HEK293 (cell line): ENCODE measurements around the gene MYLK4.

Experiments used
- CTCF ChIA-PET: fragments of 350-600 bp; formaldehyde crosslinking; extraction: SDS; loops from one replicate; lab custom pipeline; 2021; ENCODE audit warnings: antibody characterized with exemption; lab: Yijun Ruan, JAX
- POLR2A ChIA-PET: fragments of 300-600 bp; formaldehyde crosslinking; extraction: SDS; loops from one replicate; lab custom pipeline; 2020; ENCODE audit warnings: antibody characterized with exemption, inconsistent platforms; lab: Yijun Ruan, JAX
- H3K27ac ChIP-seq: fragments of 200-500 bp; sonication (Bioruptor generic); 2 replicates; pipeline ENCODE4 v1.5.1; 2014; ENCODE audit warnings: low read depth, low read length, control low read depth, inconsistent platforms; ENCODE audit errors: extremely low read depth
- H3K36me3 ChIP-seq, 2 experiments: fragments of 200-500 bp in 1 of 2; sonication (Bioruptor generic) in 1 of 2; 1 replicate in 1 of 2; 2 replicates in 1 of 2; pipeline ENCODE4 v1.5.1; 2014 to 2017; ENCODE audit warnings: inconsistent platforms in 2 of 2, low read length in 2 of 2; ENCODE audit not compliant: control insufficient read depth in 2 of 2, insufficient read depth in 1 of 2
- H3K4me1 ChIP-seq: fragments of 200-500 bp; sonication (Bioruptor generic); 2 replicates; pipeline ENCODE4 v1.5.1; 2014; ENCODE audit warnings: mild to moderate bottlenecking, low read length, inconsistent platforms; ENCODE audit not compliant: control insufficient read depth, insufficient read depth
- H3K4me3 ChIP-seq: 2 replicates; pipeline ENCODE4 v1.5.1; 2011; ENCODE audit warnings: low read depth, mild to moderate bottlenecking, control low read depth, low read length, moderate library complexity
- H3K9me3 ChIP-seq: fragments of 200-500 bp; sonication (Bioruptor generic); 2 replicates; pipeline ENCODE4 v1.5.1; 2014; ENCODE audit warnings: low read depth, low read length, inconsistent platforms; ENCODE audit not compliant: control insufficient read depth, insufficient read depth
- GFI1B ChIP-seq: fragments of 450-650 bp; formaldehyde crosslinking; IDR thresholded peaks from 2 replicates; pipeline ENCODE4 v1.5.1; 2016; ENCODE audit warnings: missing biosample characterization, missing genetic modification characterization
- IKZF3 ChIP-seq: fragments of 450-650 bp; IDR thresholded peaks from 2 replicates; pipeline ENCODE4 v1.5.0; 2018; ENCODE audit warnings: missing biosample characterization, mild to moderate bottlenecking, missing genetic modification characterization, moderate library complexity
- PRDM1 ChIP-seq: fragments of 450-650 bp; formaldehyde crosslinking; IDR thresholded peaks from 2 replicates; pipeline ENCODE4; 2016; ENCODE audit warnings: missing biosample characterization, missing genetic modification characterization
- REPIN1 ChIP-seq: fragments of 450-650 bp; formaldehyde crosslinking; IDR thresholded peaks from 2 replicates; pipeline ENCODE4 v1.5.1; 2017; ENCODE audit warnings: missing biosample characterization, missing genetic modification characterization, low read depth
- SP7 ChIP-seq: fragments of 450-650 bp; formaldehyde crosslinking; IDR thresholded peaks from 2 replicates; pipeline ENCODE4 v1.5.1; 2016; ENCODE audit warnings: missing biosample characterization, missing genetic modification characterization
- ZBTB1 ChIP-seq: fragments of 450-650 bp; formaldehyde crosslinking; IDR thresholded peaks from 2 replicates; pipeline ENCODE4 v1.5.1; 2016; ENCODE audit warnings: missing biosample characterization, missing genetic modification characterization
- ZBTB26 ChIP-seq: fragments of 450-650 bp; formaldehyde crosslinking; optimal IDR thresholded peaks from 2 replicates; pipeline ENCODE3; 2016; ENCODE audit warnings: missing biosample characterization, mild to moderate bottlenecking, missing genetic modification characterization
- ZFP41 ChIP-seq: fragments of 450-650 bp; formaldehyde crosslinking; IDR thresholded peaks from 2 replicates; pipeline ENCODE4 v1.5.1; 2016; ENCODE audit warnings: missing biosample characterization, missing genetic modification characterization, borderline replicate concordance
- ZIC2 ChIP-seq: fragments of 450-650 bp; formaldehyde crosslinking; IDR thresholded peaks from 2 replicates; pipeline ENCODE4 v1.5.1; 2016; ENCODE audit warnings: missing biosample characterization, missing genetic modification characterization
- ZNF202 ChIP-seq: fragments of 450-650 bp; formaldehyde crosslinking; IDR thresholded peaks from 2 replicates; pipeline ENCODE4 v1.5.1; 2016; ENCODE audit warnings: missing biosample characterization, missing genetic modification characterization, borderline replicate concordance
- ZNF248 ChIP-seq: fragments of 450-650 bp; formaldehyde crosslinking; IDR thresholded peaks from 2 replicates; pipeline ENCODE4 v1.5.1; 2017; ENCODE audit warnings: missing biosample characterization, missing genetic modification characterization
- ZNF302 ChIP-seq: fragments of 450-650 bp; formaldehyde crosslinking; IDR thresholded peaks from 2 replicates; pipeline ENCODE4 v1.5.1; 2016; ENCODE audit warnings: missing biosample characterization, missing genetic modification characterization, low read depth
- ZNF335 ChIP-seq: fragments of 450-650 bp; formaldehyde crosslinking; conservative IDR thresholded peaks from 2 replicates; pipeline ENCODE4 v1.5.1; 2016; ENCODE audit warnings: missing biosample characterization, missing genetic modification characterization
- ZNF404 ChIP-seq: fragments of 450-650 bp; formaldehyde crosslinking; IDR thresholded peaks from 2 replicates; pipeline ENCODE4 v1.5.1; 2017; ENCODE audit warnings: missing biosample characterization, missing genetic modification characterization
- ZNF596 ChIP-seq: fragments of 450-650 bp; IDR thresholded peaks from 2 replicates; pipeline ENCODE4 v1.5.0; 2018; ENCODE audit warnings: missing biosample characterization, mild to moderate bottlenecking, missing genetic modification characterization, moderate library complexity
- TF ChIP-seq, protein P1 (sequence below): fragments of 450-650 bp; formaldehyde crosslinking; IDR thresholded peaks from 2 replicates; pipeline ENCODE4 v1.5.1; 2016; ENCODE audit warnings: missing biosample characterization, missing genetic modification characterization, borderline replicate concordance
- TF ChIP-seq, protein P2 (sequence below): fragments of 450-650 bp; formaldehyde crosslinking; IDR thresholded peaks from 2 replicates; pipeline ENCODE4 v1.5.1; 2016; ENCODE audit warnings: missing biosample characterization, missing genetic modification characterization
- TF ChIP-seq, protein P3 (sequence below): fragments of 450-650 bp; IDR thresholded peaks from 2 replicates; pipeline ENCODE4 v1.5.1; 2018; ENCODE audit warnings: missing biosample characterization, missing genetic modification characterization
- TF ChIP-seq, protein P4 (sequence below): fragments of 450-650 bp; formaldehyde crosslinking; IDR thresholded peaks from 2 replicates; pipeline ENCODE4 v1.5.1; 2016; ENCODE audit warnings: missing biosample characterization, missing genetic modification characterization

MYLK4 gene

DNA sequence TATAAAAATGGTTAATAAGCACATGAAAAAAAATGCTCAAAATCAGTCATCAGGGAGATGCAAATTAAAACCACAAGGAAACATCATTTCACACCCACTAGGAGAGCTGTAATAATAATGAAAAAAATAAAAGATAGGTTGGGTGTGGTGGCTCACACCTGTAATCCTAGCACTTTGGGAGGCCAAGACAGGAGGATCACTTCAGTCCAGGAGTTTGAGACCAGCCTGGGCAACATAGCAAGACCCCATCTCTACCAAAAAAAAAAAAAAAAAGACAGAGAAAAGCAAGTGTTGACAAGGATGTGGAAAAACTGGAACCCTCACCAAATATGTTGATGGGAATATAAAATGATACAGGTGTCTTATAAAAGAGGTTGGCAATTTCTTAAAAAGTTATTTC, 3.0 kb upstream of the MYLK4 start:
- H3K4me1 ChIP-seq: peaks cover 4% of the 10 kb centered on the region; the same call in 1 of the 2 replicates
- no peaks in the 10 kb centered on the region for H3K36me3 ChIP-seq
- ChIA-PET POLR2A (no interaction called here), CTCF (interaction anchor here (0.6 to 9.5 kb wide), 8 partner anchors 8 to 557 kb away, joined by 3 to 212 read pairs (median 3); partner anchors contain the start of gene WRNIP1)
- H3K9me3 ChIP-seq: no peaks in the 10 kb centered on the region
- no peak overlapping the region for H3K4me3 ChIP-seq
- no peak for TF ChIP-seq ZNF202 (tag by site-specific recombination)
- TF ChIP-seq ZNF404 (tag by site-specific recombination): no peak
- no peak overlapping the region for H3K27ac ChIP-seq

DNA sequence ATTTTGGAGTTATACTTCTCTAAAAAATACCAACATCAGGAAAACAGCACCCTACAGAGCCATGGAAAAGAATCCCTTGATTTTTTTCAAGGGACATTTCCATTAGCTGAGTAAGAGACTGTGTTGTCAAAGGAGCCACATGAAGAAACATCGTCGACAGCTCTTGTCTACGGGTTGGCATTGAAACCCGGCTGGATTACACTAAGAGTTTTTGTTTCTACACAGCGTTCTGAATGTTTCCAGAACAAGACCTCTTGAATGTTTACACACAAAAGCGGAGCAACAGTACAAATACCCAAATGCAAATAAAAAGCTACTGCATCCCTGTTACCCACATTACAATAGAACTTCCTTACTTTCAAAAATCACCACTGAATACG, 2.4 kb upstream of the MYLK4 start:
- H3K9me3 ChIP-seq: no peaks in the 10 kb centered on the region
- H3K36me3 ChIP-seq: no peaks in the 10 kb centered on the region
- CTCF ChIA-PET: interaction anchor here (0.6 to 9.5 kb wide), 10 partner anchors 9 to 556 kb away, joined by 3 to 212 read pairs (median 3); partner anchors contain the start of gene WRNIP1
- no peak for TF ChIP-seq ZNF248 (tag by site-specific recombination)
- TF ChIP-seq ZNF596 (tag by site-specific recombination): no peak
- TF ChIP-seq SP7 (tag by site-specific recombination): no peak
- TF ChIP-seq, protein P1, sequence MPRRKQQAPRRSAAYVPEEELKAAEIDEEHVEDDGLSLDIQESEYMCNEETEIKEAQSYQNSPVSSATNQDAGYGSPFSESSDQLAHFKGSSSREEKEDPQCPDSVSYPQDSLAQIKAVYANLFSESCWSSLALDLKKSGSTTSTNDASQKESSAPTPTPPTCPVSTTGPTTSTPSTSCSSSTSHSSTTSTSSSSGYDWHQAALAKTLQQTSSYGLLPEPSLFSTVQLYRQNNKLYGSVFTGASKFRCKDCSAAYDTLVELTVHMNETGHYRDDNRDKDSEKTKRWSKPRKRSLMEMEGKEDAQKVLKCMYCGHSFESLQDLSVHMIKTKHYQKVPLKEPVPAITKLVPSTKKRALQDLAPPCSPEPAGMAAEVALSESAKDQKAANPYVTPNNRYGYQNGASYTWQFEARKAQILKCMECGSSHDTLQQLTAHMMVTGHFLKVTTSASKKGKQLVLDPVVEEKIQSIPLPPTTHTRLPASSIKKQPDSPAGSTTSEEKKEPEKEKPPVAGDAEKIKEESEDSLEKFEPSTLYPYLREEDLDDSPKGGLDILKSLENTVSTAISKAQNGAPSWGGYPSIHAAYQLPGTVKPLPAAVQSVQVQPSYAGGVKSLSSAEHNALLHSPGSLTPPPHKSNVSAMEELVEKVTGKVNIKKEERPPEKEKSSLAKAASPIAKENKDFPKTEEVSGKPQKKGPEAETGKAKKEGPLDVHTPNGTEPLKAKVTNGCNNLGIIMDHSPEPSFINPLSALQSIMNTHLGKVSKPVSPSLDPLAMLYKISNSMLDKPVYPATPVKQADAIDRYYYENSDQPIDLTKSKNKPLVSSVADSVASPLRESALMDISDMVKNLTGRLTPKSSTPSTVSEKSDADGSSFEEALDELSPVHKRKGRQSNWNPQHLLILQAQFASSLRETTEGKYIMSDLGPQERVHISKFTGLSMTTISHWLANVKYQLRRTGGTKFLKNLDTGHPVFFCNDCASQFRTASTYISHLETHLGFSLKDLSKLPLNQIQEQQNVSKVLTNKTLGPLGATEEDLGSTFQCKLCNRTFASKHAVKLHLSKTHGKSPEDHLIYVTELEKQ (tag by site-specific recombination): no peak
- no peak for TF ChIP-seq PRDM1 (tag by site-specific recombination)
- TF ChIP-seq, protein P2, sequence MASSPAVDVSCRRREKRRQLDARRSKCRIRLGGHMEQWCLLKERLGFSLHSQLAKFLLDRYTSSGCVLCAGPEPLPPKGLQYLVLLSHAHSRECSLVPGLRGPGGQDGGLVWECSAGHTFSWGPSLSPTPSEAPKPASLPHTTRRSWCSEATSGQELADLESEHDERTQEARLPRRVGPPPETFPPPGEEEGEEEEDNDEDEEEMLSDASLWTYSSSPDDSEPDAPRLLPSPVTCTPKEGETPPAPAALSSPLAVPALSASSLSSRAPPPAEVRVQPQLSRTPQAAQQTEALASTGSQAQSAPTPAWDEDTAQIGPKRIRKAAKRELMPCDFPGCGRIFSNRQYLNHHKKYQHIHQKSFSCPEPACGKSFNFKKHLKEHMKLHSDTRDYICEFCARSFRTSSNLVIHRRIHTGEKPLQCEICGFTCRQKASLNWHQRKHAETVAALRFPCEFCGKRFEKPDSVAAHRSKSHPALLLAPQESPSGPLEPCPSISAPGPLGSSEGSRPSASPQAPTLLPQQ (tag by site-specific recombination): no peak
- TF ChIP-seq GFI1B (tag by site-specific recombination): no peak
- no peak for TF ChIP-seq ZNF335
- no peak for TF ChIP-seq ZFP41 (tag by site-specific recombination)
- TF ChIP-seq ZIC2 (tag by site-specific recombination): no peak
- TF ChIP-seq, protein P3, sequence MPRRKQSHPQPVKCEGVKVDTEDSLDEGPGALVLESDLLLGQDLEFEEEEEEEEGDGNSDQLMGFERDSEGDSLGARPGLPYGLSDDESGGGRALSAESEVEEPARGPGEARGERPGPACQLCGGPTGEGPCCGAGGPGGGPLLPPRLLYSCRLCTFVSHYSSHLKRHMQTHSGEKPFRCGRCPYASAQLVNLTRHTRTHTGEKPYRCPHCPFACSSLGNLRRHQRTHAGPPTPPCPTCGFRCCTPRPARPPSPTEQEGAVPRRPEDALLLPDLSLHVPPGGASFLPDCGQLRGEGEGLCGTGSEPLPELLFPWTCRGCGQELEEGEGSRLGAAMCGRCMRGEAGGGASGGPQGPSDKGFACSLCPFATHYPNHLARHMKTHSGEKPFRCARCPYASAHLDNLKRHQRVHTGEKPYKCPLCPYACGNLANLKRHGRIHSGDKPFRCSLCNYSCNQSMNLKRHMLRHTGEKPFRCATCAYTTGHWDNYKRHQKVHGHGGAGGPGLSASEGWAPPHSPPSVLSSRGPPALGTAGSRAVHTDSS: no peak
- POLR2A ChIA-PET: no interaction called here
- H3K4me1 ChIP-seq: peaks cover 6% of the 10 kb centered on the region
- no peak overlapping the region for H3K4me3 ChIP-seq
- H3K27ac ChIP-seq: no peak overlapping the region

DNA sequence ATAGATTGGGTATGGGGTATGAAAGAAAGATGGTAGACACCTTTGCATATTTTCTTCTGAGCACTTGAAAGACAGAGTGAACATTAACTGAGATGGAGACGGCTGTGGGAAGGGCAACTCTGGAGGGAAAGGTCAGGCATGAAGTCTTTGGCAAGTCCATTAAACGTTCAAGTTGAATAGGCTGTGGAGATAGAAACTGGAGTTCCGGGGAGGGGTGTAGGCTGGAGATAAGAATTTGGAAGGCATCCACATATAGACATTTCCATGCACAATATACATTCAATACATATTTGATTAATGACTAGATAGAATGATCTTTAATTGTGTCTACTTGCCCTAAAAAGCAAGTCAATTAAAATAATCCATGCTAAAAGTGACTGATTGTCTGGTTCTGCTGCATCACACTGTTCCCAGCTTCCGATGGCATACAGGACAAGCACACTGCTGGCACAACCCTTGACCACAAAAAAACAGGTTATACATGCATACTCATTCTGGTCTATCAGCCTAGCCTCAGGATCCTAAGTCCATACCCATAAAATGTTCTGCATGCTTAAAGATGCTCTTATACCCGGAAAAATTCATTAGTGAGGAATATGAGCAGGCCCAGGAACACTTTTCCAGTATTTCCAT, 1.9 kb upstream of the MYLK4 start:
- POLR2A ChIA-PET: no interaction called here
- no peak overlapping the region for H3K4me3 ChIP-seq
- no peaks in the 10 kb centered on the region for H3K9me3 ChIP-seq
- H3K36me3 ChIP-seq: no peaks in the 10 kb centered on the region
- no peak overlapping the region for H3K27ac ChIP-seq
- peaks cover 6% of the 10 kb centered on the region for H3K4me1 ChIP-seq
- CTCF ChIA-PET: interaction anchor here (0.6 to 9.5 kb wide), 8 partner anchors 9 to 274 kb away, joined by 3 to 212 read pairs (median 4); no protein-coding TSS in a partner anchor
- TF ChIP-seq, protein P4, sequence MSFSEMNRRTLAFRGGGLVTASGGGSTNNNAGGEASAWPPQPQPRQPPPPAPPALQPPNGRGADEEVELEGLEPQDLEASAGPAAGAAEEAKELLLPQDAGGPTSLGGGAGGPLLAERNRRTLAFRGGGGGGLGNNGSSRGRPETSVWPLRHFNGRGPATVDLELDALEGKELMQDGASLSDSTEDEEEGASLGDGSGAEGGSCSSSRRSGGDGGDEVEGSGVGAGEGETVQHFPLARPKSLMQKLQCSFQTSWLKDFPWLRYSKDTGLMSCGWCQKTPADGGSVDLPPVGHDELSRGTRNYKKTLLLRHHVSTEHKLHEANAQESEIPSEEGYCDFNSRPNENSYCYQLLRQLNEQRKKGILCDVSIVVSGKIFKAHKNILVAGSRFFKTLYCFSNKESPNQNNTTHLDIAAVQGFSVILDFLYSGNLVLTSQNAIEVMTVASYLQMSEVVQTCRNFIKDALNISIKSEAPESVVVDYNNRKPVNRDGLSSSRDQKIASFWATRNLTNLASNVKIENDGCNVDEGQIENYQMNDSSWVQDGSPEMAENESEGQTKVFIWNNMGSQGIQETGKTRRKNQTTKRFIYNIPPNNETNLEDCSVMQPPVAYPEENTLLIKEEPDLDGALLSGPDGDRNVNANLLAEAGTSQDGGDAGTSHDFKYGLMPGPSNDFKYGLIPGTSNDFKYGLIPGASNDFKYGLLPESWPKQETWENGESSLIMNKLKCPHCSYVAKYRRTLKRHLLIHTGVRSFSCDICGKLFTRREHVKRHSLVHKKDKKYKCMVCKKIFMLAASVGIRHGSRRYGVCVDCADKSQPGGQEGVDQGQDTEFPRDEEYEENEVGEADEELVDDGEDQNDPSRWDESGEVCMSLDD: no peak
- no peak for TF ChIP-seq ZBTB26 (tag by site-specific recombination)
- TF ChIP-seq ZNF302 (tag by site-specific recombination): no peak
- no peak for TF ChIP-seq REPIN1 (tag by site-specific recombination)
- TF ChIP-seq ZBTB1 (tag by site-specific recombination): no peak
- TF ChIP-seq IKZF3 (tag by site-specific recombination): no peak
